Activated T-helper 2 cell treated with anti-CD3 and anti-CD28 coated beads, Interferon-gamma antibody, Interleukin-2, Interleukin-4, amounts not matched to agents 10 μg/mL and 5 μg/mL and 100 μg/mL, durations not matched to agents 14 hours and 24 hours and 36 hours (primary cell): ENCODE data around the gene ZNF385B. TPM values are rescaled to one million over a fixed set of nuclear protein-coding genes. Genes with fewer than 3 reads are reported as not detected.

ENCODE experiments used
- DNase-seq: peaks from one replicate; pipeline ENCODE4 v3.0.0; 2021; ENCODE audit warnings: low spot score
- H3K27ac Mint-ChIP-seq: one replicate; pipeline ENCODE4 v1.8.0; 2021; ENCODE audit warnings: mixed read lengths
- H3K27me3 Mint-ChIP-seq: one replicate; pipeline ENCODE4 v1.8.0; 2021; ENCODE audit warnings: low read depth, mixed read lengths
- H3K36me3 Mint-ChIP-seq: one replicate; pipeline ENCODE4 v1.8.0; 2021; ENCODE audit warnings: low read depth, mixed read lengths
- H3K4me1 Mint-ChIP-seq: one replicate; pipeline ENCODE4 v1.8.0; 2021; ENCODE audit warnings: low read depth, mixed read lengths
- H3K4me3 Mint-ChIP-seq: one replicate; pipeline ENCODE4 v1.8.0; 2021; ENCODE audit warnings: low read depth, mild to moderate bottlenecking, moderate library complexity, mixed read lengths
- H3K9me3 Mint-ChIP-seq: one replicate; pipeline ENCODE4 v1.8.0; 2021; ENCODE audit warnings: mixed read lengths
- intact Hi-C: fragments of 100-400 bp; cut with micrococcal nuclease; formaldehyde crosslinking; loops from one replicate; pipeline ENCODE4 v1.15.1; 2023
- total RNA-seq: library from RNA; stranded (reverse); gene quantifications from 2 replicates; pipeline ENCODE4 v1.2.3, GENCODE V29; 2022

Gene ZNF385B
- total RNA-seq, 1 donor from 2014 or later = not detected

GRCh38 chr2:179746981-179747380, 114.4 kb downstream of the ZNF385B start:
- Mint-ChIP-seq H3K27me3 (peaks cover 4% of the 10 kb centered on the region), H3K4me3 (no peak overlapping the region), H3K9me3 (no peaks in the 10 kb centered on the region), H3K36me3 (no peaks in the 10 kb centered on the region), H3K27ac (no peak overlapping the region), H3K4me1 (no peaks in the 10 kb centered on the region)
- intact Hi-C loops = no loop called here
- DNase-seq = no peak

GRCh38 chr2:179745635-179746256, 115.7 kb downstream of the ZNF385B start:
- H3K9me3 Mint-ChIP-seq = no peaks in the 10 kb centered on the region
- no peak overlapping the region for H3K27ac Mint-ChIP-seq
- no peaks in the 10 kb centered on the region for H3K4me1 Mint-ChIP-seq
- no peak for DNase-seq
- intact Hi-C loops = no loop called here
- no peak overlapping the region for H3K4me3 Mint-ChIP-seq
- peaks cover 6% of the 10 kb centered on the region for H3K27me3 Mint-ChIP-seq
- H3K36me3 Mint-ChIP-seq = no peaks in the 10 kb centered on the region

GRCh38 chr2:179744401-179744800, 117.0 kb downstream of the ZNF385B start:
- Mint-ChIP-seq H3K36me3 (no peaks in the 10 kb centered on the region), H3K27me3 (peaks cover 6% of the 10 kb centered on the region), H3K27ac (no peak overlapping the region), H3K4me3 (no peak overlapping the region), H3K4me1 (no peaks in the 10 kb centered on the region), H3K9me3 (no peaks in the 10 kb centered on the region)
- intact Hi-C loops = no loop called here
- DNase-seq = no peak

- no peak overlapping the region for H3K4me3 Mint-ChIP-seq
- no peaks in the 10 kb centered on the region for H3K9me3 Mint-ChIP-seq
- no peak for DNase-seq
- peaks cover 4% of the 10 kb centered on the region for H3K27me3 Mint-ChIP-seq
- H3K27ac Mint-ChIP-seq = no peak overlapping the region
- intact Hi-C loops = no loop called here
- H3K36me3 Mint-ChIP-seq = no peaks in the 10 kb centered on the region
- H3K4me1 Mint-ChIP-seq = no peaks in the 10 kb centered on the region
Observed at GRCh38 chr2:179741317-179741716, 120.1 kb downstream of the ZNF385B start.

- no peak for DNase-seq
- Mint-ChIP-seq H3K4me1 (no peaks in the 10 kb centered on the region), H3K36me3 (no peaks in the 10 kb centered on the region), H3K27me3 (no peaks in the 10 kb centered on the region), H3K27ac (no peak overlapping the region), H3K4me3 (no peak overlapping the region), H3K9me3 (no peaks in the 10 kb centered on the region)
- intact Hi-C loops = no loop called here
Observed at GRCh38 chr2:179729966-179730365, 131.4 kb downstream of the ZNF385B start.

- intact Hi-C loops = no loop called here
- no peak for DNase-seq
- no peaks in the 10 kb centered on the region for H3K4me1 Mint-ChIP-seq
- H3K27ac Mint-ChIP-seq = no peak overlapping the region
- no peaks in the 10 kb centered on the region for H3K27me3 Mint-ChIP-seq
- H3K9me3 Mint-ChIP-seq = no peaks in the 10 kb centered on the region
- H3K36me3 Mint-ChIP-seq = no peaks in the 10 kb centered on the region
- no peak overlapping the region for H3K4me3 Mint-ChIP-seq
Observed at GRCh38 chr2:179726461-179727180, 134.8 kb downstream of the ZNF385B start.

GRCh38 chr2:179724403-179724802, 137.0 kb downstream of the ZNF385B start:
- Mint-ChIP-seq H3K27ac (no peak overlapping the region), H3K4me3 (no peak overlapping the region), H3K9me3 (no peaks in the 10 kb centered on the region), H3K4me1 (no peaks in the 10 kb centered on the region), H3K27me3 (no peaks in the 10 kb centered on the region), H3K36me3 (no peaks in the 10 kb centered on the region)
- intact Hi-C loops = no loop called here
- no peak for DNase-seq

- H3K9me3 Mint-ChIP-seq = no peaks in the 10 kb centered on the region
- H3K27me3 Mint-ChIP-seq = no peaks in the 10 kb centered on the region
- no peak for DNase-seq
- H3K4me1 Mint-ChIP-seq = no peaks in the 10 kb centered on the region
- H3K4me3 Mint-ChIP-seq = no peak overlapping the region
- H3K36me3 Mint-ChIP-seq = no peaks in the 10 kb centered on the region
- no peak overlapping the region for H3K27ac Mint-ChIP-seq
- intact Hi-C loops = no loop called here
Observed at GRCh38 chr2:179720173-179720772, 141.1 kb downstream of the ZNF385B start.

GRCh38 chr2:179715871-179716270, 145.5 kb downstream of the ZNF385B start:
- no peaks in the 10 kb centered on the region for H3K27me3 Mint-ChIP-seq
- H3K4me3 Mint-ChIP-seq = no peak overlapping the region
- no peak overlapping the region for H3K27ac Mint-ChIP-seq
- no peaks in the 10 kb centered on the region for H3K36me3 Mint-ChIP-seq
- intact Hi-C loops = no loop called here
- no peak for DNase-seq
- no peaks in the 10 kb centered on the region for H3K9me3 Mint-ChIP-seq
- H3K4me1 Mint-ChIP-seq = no peaks in the 10 kb centered on the region

- Mint-ChIP-seq H3K36me3 (no peaks in the 10 kb centered on the region), H3K4me3 (no peak overlapping the region), H3K27me3 (no peaks in the 10 kb centered on the region), H3K4me1 (no peaks in the 10 kb centered on the region), H3K9me3 (no peaks in the 10 kb centered on the region), H3K27ac (no peak overlapping the region)
- intact Hi-C loops = no loop called here
- no peak for DNase-seq
Observed at GRCh38 chr2:179715196-179715595, 146.2 kb downstream of the ZNF385B start.

GRCh38 chr2:179712825-179713224, 148.6 kb downstream of the ZNF385B start:
- H3K27ac Mint-ChIP-seq = no peak overlapping the region
- intact Hi-C loops = no loop called here
- no peak overlapping the region for H3K4me3 Mint-ChIP-seq
- no peaks in the 10 kb centered on the region for H3K36me3 Mint-ChIP-seq
- no peaks in the 10 kb centered on the region for H3K9me3 Mint-ChIP-seq
- H3K4me1 Mint-ChIP-seq = no peaks in the 10 kb centered on the region
- no peak for DNase-seq
- H3K27me3 Mint-ChIP-seq = no peaks in the 10 kb centered on the region

GRCh38 chr2:179711375-179711774, 150.0 kb downstream of the ZNF385B start:
- Mint-ChIP-seq H3K27ac (no peak overlapping the region), H3K4me1 (no peaks in the 10 kb centered on the region), H3K4me3 (no peak overlapping the region), H3K9me3 (no peaks in the 10 kb centered on the region), H3K36me3 (no peaks in the 10 kb centered on the region), H3K27me3 (no peaks in the 10 kb centered on the region)
- intact Hi-C loops = no loop called here
- DNase-seq = no peak

- Mint-ChIP-seq H3K4me1 (no peaks in the 10 kb centered on the region), H3K4me3 (no peak overlapping the region), H3K27me3 (no peaks in the 10 kb centered on the region), H3K9me3 (no peaks in the 10 kb centered on the region), H3K36me3 (no peaks in the 10 kb centered on the region), H3K27ac (no peak overlapping the region)
- intact Hi-C loops = no loop called here
- no peak for DNase-seq
Observed at GRCh38 chr2:179703702-179704101, 157.7 kb downstream of the ZNF385B start.
